HG02763 (cell line): Measurements from ENCODE around the gene TEX11.
A peak's percentile ranks its signal among the peaks of the same experiment; 100 is the strongest.

Experiments
- ATAC-seq: cut with Tn5 transposase; IDR thresholded peaks from one replicate; pipeline ENCODE4 v1.9.1; 2021; ENCODE audit warnings: mild to moderate bottlenecking, moderate library complexity; ENCODE audit not compliant: unreplicated experiment

The TEX11 gene

DNA sequence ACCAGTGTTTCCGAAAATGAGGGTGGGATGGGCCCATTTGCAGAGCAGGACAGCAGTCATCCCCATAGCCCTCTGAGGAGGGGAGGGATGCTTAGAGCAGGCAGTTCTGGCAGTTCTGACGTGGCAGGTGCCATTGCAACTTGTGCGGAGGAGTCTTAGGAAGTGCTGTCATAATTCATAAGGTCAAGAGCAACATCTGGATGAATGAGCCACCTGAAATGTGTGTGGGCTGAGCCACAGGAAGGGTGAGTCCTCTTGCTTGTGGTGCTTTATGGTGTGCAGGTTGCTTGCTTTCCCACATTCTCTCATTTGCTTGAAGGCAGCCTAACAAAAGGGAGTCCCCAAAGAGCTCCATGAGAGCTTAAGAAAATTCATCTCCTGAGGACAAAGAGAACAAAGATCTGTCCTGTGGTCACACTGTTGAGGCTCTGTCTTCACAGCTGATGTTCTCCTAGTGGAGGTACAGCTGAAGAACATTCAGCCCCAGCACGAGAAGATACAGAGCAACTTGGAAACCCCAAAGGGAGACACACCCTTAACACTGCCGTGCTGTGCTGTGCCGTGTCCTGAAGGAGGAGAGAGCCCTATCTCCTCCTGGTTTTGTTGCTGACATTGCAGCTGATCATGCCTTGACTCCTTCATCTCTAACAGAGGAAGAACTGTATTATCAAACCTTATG is 403.6 kb downstream of the TEX11 start:
- peak; percentile 61 for ATAC-seq

DNA sequence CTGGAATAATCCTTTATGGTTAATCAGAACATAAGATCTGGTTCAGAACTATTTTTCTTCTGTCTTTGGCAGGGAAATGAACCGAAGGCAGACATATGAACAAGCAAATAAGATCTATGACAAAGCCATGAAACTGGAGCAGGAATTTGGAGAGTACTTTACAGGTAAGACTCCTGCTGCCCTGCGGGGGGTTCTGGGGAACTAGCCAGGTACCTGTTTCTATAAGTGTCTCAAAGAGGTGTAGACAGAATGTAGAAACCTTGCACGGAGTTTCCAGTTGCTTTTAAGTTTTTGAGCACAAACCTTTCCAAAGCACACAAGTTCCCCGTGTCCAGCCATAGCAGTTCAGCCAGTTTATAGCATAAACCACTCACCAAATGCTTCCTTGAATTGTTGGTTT is 407.7 kb downstream of the TEX11 start:
- no peak for ATAC-seq

DNA sequence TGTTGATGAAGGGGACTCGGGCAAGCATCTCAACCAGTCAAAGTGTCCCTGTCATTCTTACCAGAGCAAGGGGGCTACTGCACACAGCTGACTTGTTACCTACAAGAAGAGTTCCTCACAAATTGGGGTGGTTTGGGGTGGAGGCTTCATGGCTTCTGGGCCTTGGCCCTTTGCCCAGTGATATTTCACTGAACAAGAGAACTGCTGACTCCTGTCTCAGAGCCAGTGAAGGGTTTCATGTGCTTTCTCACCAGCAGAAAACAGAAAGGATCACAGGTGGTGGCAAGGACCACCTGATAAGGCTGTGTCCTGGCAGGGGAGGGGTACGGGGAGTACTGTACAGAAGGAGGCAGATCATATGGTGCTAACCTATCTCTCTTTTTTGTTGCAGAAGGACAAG is 410.4 kb downstream of the TEX11 start:
- no peak for ATAC-seq

DNA sequence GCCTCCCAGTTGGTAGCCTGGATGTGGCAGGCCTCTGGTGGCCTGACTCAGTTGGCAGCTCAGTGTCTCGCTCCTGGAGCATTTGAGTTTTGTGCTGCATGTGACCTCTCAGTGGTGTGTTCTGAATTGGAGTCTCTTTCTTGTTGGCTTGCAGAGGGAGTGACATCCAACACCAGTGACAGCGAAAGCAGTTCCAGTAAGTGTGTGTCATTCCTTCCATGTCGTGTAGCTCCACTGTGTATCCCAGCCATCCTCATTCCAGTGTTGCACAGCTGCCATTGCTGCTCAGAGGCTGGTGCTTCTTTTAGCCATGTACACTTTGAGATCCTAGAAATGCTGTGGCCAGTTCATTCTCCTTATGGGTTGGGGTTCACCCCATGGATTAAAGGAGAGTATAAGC is 411.5 kb downstream of the TEX11 start:
- no peak for ATAC-seq

DNA sequence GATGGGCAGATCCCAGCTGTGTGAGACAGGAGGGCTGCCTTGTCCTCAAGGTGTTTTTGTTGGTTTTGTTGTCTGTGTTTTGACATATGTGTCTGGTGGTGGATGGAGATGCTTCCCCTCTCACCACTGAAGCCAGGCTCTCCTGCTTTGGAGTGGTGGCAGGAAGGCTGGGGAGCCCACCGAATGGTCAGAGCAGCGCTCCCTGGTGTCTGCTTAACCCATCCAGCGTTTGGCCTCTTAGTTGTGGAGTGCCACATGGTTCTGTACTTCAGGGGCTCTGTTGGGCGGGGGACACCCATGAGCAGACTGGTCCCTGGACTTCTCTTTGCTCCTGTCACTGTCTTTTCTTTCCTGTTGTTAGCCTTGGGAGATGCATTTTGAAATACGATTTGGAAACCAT is 412.0 kb downstream of the TEX11 start:
- ATAC-seq, result no peak

DNA sequence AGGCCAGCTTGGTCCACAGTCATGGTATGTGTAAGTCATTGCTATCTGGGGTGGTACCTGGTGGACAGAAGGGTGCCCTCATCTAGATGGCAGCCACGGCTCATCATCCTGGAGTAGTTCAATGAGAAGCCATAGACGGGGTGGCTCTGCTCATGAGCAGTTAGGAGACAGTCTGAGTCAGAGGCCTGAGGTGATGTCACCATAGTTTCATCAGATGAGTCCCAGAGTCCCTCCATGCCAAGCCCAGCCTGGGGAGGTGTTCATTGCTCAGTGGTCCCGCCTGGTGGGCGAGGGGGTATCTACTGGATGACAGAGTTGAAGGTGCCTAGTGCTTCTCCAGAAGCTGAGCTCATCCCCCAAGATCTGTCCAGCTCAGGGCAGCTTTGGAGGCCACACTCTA is 414.1 kb downstream of the TEX11 start:
- no peak for ATAC-seq

DNA sequence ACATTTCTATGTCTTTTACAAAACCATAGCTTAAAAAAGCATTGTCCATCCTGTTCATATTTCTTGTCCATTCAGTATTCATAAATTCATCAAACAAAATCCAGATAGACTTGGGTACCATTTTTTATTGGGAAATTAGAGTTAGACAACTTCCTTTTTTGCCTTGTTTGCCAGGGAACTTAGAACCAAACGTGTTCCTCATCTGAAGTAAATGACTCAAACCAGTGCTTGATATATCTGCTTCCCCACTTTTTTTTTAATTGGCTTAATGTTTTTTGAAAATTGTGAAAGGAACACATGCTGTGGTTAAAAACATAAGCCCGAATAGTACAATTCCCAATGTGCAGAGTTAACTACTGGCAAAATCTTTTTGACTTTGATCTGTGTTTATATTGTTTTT is 419.7 kb downstream of the TEX11 start:
- no peak for ATAC-seq

DNA sequence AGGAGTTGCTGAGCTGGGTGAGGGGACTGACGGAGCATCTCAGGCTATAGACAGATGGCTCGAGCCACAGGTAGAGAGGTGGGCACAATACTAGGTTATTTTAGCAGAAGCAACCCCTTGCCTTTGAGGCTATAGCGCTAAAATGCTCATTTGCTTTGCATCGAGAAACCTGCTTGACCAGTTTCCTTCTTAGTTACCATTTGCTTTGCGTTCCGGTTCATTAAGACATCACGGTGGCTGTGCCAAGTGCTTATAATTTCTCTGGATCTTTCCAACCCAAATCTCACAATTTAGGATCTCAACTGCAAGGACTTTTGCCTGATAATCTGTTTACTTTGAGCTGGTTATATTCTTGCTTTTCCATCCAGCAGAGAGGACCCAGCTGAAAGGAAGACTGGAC is 423.0 kb downstream of the TEX11 start:
- ATAC-seq, result no peak

DNA sequence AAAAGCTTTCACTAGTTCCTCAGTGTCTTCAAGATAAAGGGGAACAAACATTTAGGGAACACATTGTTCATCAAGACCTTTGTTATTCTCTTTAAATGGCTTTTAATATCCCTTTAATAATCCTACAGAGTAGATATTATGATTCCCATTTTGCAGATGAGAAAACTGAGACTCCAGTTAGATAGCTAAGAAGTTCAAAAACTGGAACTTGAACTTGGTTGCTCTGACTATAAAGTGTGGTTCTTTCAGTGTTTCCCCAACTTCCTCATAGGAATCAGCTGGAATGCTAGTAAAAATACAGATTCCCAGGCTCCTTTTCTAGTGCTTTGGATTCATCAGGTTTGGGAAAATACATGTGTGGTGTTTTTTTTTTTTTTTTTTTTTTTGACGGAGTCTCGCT is 426.2 kb downstream of the TEX11 start:
- ATAC-seq, result no peak

DNA sequence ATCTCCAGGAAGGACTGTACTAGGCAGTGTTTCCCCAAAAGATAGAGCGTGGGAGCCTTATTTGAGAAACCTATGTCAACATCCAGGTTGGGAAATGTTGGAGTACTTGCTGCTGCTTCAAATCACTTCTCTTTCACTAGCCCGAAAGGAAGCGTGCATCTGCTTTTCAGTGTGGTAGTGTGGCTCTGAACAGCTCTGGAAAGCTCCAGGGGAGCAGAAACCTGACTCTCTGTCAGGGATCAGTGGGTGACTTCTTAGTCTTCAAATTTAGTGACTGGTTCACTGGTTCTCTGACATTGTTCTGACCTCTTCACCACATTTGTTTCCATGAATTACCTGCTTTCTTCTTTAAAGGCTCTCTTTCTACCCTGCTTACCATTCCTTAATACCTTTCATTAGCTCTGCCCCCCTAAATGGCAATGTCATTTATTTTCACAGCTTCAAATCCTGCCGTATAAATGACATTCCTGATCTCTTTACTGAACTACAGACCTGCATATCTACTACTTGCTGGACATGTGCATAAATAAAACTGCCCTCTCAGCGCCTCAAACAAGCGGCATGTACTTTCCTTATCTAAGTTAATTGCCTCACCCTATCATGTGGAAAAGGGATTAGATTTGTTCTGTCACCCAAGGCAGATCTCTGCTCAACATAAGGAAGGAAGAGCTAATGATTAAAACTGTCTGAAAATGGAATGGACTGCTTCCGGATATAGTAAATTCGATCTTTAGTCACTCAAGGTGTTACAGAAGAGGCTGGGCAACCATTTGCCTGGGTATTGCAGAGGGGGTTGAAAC is 426.8 kb downstream of the TEX11 start:
- ATAC-seq, result no peak

DNA sequence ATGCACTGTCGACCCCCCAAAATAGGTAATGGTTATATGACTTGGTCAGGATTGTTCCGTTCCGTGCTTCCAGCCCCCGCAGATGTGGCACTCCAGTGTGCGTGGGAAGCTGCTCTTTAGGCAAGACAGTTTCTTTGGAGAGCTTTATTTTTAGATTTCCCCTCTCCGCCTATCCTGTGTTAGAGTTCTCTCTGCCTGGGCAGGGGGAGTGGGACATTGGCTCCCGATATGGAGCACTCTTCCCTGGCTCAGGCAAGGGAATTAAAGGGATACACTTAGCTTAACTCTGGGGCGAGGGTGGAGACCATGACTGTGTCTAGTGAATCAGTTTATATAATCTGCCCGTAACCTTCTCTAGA is 427.9 kb downstream of the TEX11 start:
- ATAC-seq, result no peak

DNA sequence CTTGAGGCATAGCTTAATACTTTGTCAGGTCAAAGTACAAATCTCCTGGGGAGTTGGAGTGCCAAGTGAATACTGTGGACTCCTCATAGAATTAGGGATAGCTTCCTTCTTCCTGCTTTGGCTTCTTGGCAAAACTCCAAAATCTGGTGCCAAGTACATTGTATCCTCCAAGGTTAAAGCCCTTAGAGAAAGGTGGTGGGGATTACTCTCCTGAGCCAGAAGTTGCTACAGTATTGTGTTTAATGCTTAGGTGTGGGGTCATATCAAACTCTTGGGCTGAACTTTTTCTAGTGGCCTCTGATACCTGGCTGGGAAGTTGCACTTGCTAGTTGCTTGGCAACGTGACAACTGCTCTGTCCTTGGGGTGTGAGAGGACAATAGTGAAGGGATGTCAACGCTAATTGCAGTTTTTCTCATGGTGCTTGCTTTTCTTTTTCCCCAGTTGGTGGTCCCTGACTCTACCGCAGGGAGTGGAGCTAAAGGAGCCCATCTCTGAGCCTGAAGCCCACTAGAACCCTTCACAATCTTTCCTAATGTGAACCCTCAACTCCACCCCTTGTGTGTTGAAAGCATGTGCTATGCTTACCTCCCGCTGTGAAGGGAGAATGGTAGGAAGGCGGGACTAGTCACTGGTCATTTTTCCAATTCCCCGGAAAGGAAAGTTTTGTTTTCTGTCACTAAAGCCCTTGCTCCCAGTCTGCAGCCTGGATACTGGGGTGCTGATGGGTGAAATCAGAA is 428.4 kb downstream of the TEX11 start:
- no peak for ATAC-seq

DNA sequence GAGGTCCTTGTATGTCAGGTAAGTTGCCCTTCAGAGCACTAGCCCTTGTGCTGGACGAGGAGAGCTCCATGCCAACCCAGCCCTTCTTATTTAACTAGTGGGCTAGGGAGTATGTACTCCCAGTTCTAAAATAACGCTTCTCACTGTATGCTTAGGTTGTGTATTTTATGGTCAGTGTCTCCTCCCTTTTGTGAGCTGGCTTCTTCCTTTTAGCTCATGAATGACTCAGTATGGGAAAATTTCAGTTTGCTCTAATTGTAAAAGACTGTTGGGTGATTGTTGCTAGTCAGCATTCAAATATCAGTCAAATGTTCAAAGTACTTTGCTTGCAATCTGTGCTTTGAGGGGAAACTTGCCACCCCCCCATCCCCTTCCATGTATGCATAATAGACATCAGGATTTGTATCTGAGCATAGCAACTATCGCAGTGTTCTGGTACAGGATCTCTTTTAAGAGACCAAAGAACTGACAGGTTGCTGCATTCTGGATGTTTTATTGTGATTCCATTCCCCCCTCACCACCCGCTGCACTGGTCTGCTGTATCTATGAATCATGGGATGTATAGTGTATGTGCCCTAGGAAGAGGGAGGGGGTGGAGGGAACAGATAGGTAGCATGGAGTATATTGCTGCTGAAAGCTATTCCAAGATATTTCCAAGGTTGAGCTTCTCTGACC is 429.1 kb downstream of the TEX11 start:
- no peak for ATAC-seq
